GOT3 (cell line): ENCODE measurements around the gene LTO1.

Experiments used
- DNase-seq: peaks from one replicate; lab custom pipeline; 2025; ENCODE audit warnings: mixed read lengths; lab: John Stamatoyannopoulos, UW

Gene LTO1

DNA sequence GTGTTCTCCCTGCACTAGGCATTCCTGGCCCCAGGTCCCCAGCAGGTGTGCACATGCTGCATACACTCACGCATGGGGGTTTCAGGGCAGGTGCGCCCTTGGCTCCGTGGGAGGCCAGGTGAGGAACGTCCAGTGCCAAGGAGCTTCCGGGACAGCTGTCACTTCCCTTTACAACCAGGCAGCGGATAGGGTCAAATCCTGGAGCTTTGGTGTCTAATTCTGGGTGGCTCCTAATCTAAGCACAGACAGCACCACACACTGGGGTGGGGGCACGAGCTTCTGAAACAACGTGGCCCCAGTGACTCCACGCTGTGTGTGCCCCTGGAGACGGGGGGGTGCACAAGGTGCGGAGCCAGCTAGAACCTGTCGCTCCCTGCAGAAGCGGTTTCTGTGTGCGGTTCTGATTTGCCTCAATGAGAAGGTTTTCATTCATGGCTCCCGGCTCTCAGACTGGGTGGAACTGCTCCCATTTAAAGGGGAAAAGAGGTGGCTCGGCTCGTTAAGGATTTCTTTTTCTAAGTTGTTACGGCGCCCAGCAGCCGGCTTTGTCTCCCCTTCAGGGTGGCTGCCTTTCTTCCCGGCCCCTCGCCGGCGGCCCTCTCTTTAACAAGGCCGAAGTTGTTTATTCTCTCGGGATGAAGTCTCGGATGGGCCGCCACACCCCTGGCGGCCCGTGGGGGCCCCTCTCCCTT, 29.2 kb downstream of the LTO1 start:
- DNase-seq = no peak

GRCh38 chr11:69644962-69645675, 30.0 kb downstream of the LTO1 start:
- no peak for DNase-seq

DNA sequence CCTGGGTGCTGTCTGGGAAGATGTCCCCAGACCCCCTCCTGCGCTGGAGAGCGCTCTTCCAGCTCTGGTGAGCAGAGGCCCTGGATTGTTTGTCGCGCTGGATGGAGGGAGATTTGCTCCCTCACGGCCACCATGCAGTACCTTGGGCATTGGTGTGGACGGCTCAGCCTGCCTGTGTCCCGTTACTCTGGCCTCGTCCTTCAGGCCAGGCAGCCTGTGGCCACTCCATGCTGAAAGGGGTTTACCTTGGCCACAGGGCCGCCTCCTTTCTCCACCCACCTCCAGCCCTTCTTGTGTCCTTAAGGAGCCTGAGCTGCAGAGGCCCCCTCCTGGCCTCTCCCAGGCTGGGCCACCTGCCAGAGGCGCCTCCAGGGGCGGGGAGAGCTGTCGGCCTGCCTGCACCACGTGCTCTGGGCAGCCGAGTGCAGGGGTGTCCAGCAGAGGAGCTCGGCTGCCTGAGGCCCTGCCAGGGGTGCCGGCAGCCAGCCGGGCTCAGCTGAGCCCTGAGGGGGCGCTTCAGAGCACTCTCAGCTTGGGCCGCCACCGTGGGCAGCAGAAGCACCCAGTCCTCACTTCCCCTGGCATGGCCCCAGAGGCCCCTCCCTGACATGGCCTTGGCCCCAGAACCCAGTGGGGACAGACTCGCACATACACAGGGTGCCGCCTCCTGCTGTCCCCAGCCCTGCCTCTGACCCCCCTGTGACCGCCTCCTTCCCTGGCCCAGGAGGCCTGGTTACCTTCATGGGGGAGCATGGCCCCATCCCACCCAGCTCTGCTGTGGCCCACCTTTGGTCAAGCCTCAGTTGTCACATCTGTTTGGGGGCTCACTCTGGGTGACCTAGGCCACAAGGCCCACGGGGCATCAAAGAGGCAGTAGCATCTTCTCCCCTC, 30.8 kb downstream of the LTO1 start:
- no peak for DNase-seq

GRCh38 chr11:69643646-69644045, 31.5 kb downstream of the LTO1 start:
- DNase-seq = no peak

DNA sequence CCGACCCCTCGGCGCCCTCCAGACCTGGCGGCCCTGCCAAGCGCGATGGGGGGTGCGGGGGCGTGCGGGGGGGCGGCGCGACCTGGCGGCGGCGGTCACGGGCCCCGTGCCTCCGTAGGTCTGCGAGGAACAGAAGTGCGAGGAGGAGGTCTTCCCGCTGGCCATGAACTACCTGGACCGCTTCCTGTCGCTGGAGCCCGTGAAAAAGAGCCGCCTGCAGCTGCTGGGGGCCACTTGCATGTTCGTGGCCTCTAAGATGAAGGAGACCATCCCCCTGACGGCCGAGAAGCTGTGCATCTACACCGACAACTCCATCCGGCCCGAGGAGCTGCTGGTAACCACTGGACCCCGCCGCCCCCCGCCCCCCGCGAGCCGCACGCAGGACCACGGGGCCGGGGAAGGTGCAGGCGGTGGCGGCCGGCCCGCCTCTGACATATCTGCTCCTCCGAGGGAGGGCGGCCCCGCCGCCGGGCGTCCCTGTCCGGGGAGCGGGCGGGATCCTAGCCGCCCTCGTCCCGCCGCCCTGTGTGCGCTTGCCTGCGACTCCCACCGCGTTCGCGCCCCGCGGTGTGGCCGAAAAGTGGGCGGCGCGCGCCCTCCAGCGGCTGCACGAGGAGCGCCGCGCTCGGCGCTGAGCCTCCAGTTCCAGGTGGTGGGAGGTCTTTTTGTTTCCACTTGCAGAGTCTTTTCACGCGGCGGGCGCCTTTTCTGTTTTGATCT, 32.1 kb downstream of the LTO1 start:
- peak; percentile 54 for DNase-seq

DNA sequence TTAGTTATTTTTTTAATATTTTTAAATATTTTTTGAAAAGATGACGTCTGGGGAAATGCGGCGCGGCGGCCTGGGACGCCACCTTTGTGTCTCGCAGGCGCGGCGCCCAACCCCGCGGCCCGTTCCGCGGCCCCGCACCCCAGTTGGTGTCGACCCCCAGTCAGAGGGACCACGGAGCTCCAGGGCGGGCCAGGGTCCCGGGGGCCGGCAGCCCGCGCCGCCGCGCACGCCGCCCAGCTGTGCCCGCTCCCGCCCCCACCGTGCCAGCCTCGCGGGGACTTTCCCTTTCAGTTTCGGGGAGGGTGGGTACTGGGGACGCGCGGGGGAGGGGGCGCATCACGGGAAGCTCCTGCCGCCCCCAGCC, 32.6 kb downstream of the LTO1 start:
- no peak for DNase-seq

DNA sequence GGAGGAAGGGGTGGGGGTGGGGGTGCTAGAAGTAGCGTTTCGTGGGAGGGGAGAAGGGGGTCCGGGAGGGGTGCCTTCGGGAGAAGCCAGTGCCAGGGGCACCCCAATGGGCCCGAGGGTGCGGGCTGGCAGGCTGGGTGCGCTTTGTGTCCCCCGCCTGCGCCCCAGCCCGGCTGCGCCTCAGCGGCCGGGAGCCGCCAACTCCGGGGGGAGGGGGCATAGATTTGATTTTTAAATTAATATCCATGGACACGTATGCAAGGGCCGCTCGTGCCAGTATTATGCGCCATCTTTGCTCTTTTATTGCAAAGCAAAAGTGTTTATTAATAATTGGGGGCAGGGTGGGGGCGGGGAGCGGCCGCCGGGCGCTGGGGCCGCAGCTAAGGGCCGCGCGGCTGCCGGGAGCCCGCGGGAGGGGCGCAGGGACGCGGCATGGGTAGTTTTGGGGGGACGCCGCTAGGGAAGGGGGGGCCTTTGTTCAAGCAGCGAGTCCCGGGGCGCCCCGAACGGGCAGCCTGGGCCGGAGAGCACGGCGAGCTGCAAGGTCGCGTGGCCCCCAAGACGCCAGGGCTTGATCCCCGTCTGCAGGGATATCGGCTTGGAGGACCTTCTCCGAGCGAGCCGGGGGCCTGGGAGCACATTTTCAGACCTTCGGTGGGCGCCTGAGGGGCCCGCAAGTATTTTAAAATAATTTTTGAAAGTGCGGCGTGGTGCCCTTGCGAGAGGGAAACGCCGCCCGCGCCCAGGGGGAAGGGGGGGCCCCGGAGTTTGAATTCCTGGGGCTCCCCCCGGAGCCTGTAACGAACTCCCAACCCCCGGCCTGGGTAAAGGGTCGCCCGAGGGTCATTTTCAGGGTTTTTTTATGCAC, 33.2 kb downstream of the LTO1 start:
- no peak for DNase-seq

DNA sequence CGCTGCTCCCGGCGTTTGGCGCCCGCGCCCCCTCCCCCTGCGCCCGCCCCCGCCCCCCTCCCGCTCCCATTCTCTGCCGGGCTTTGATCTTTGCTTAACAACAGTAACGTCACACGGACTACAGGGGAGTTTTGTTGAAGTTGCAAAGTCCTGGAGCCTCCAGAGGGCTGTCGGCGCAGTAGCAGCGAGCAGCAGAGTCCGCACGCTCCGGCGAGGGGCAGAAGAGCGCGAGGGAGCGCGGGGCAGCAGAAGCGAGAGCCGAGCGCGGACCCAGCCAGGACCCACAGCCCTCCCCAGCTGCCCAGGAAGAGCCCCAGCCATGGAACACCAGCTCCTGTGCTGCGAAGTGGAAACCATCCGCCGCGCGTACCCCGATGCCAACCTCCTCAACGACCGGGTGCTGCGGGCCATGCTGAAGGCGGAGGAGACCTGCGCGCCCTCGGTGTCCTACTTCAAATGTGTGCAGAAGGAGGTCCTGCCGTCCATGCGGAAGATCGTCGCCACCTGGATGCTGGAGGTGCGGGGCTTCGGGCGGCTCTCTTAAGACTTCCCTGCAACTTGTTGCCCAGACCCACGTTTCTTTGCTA, 34.1 kb downstream of the LTO1 start, which contains the start of gene CCND1:
TSS of gene CCND1 (plus strand) at position 162 of the 587 bp plus-strand sequence. CDS start at position 320, 158 bp downstream.
- DNase-seq = peak; percentile 81

DNA sequence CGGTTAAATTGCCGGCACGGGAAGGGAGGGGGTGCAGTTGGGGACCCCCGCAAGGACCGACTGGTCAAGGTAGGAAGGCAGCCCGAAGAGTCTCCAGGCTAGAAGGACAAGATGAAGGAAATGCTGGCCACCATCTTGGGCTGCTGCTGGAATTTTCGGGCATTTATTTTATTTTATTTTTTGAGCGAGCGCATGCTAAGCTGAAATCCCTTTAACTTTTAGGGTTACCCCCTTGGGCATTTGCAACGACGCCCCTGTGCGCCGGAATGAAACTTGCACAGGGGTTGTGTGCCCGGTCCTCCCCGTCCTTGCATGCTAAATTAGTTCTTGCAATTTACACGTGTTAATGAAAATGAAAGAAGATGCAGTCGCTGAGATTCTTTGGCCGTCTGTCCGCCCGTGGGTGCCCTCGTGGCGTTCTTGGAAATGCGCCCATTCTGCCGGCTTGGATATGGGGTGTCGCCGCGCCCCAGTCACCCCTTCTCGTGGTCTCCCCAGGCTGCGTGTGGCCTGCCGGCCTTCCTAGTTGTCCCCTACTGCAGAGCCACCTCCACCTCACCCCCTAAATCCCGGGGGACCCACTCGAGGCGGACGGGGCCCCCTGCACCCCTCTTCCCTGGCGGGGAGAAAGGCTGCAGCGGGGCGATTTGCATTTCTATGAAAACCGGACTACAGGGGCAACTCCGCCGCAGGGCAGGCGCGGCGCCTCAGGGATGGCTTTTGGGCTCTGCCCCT, 34.7 kb downstream of the LTO1 start:
- DNase-seq = no peak

DNA sequence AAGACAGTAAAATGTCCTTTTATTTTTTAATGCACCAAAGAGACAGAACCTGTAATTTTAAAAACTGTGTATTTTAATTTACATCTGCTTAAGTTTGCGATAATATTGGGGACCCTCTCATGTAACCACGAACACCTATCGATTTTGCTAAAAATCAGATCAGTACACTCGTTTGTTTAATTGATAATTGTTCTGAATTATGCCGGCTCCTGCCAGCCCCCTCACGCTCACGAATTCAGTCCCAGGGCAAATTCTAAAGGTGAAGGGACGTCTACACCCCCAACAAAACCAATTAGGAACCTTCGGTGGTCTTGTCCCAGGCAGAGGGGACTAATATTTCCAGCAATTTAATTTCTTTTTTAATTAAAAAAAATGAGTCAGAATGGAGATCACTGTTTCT, 35.3 kb downstream of the LTO1 start:
- DNase-seq = no peak

GRCh38 chr11:69638941-69639681, 36.0 kb downstream of the LTO1 start:
- peak; percentile 49 for DNase-seq

DNA sequence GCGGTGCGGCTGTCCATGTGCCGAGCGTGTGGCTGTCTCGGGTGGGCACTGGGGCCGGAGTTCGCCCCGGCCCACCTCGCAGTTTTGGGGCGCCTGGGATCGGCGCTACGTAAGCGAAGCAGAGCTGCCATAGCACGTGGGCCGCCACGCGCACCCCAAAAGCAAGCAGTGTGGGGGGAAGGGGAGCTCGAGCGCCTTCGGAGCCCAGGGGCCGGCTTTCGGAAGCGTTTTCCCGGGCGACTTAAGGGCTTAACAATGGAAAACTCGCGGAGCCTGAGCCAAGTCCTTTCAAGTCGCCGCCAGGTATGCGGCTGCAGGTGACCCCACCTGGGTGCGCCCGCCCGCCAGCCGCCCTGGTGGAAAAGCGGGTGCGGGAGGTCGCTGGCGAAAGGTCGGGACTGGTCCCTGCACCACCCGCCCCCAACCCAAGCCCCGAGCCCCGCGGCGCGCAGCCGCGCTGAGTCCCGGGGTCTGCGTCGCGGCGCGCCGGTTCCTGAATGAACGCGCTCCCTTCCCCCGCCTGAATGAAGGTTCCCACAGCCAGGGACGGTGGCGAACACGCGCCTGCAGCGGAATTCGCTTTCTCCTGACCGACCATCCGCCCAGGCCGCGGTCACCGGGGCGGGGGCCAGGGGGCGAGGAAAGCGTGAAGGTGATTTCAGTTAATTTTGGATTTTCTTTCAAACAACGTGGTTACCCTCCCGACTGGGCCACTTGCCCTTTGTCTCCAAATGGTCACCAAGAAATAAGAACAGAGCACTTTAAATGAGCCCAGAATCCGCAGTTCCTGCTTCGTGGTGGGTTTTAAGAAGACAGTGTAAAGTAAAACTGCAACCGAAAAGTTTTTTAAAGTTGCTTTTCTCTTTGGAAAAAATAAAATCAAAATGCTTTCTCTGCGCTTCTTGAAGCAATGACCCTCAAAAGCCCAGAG, 36.9 kb downstream of the LTO1 start:
- no peak for DNase-seq

GRCh38 chr11:69637198-69637940, 37.8 kb downstream of the LTO1 start:
- DNase-seq = no peak

- no peak for DNase-seq
Measured at GRCh38 chr11:69636512-69637197, 38.5 kb downstream of the LTO1 start.

- DNase-seq = no peak
Measured at GRCh38 chr11:69635804-69636511, 39.2 kb downstream of the LTO1 start.

GRCh38 chr11:69635195-69635594, 40.0 kb downstream of the LTO1 start:
- DNase-seq = no peak
